DMS53 treated with DMSO at 0.1 percent for 48 hours (cell line): Measurements from ENCODE around the gene WDR26.
"Not testable (repeated sequence)": the region's sequence is repeated elsewhere in the genome, so short reads cannot be mapped to it uniquely, and the experiment has no call there.

ENCODE experiments used
- DNase-seq: peaks from one replicate; lab custom pipeline; 2025; ENCODE audit not compliant: unreplicated experiment; lab: John Stamatoyannopoulos, UW

Gene WDR26

DNA sequence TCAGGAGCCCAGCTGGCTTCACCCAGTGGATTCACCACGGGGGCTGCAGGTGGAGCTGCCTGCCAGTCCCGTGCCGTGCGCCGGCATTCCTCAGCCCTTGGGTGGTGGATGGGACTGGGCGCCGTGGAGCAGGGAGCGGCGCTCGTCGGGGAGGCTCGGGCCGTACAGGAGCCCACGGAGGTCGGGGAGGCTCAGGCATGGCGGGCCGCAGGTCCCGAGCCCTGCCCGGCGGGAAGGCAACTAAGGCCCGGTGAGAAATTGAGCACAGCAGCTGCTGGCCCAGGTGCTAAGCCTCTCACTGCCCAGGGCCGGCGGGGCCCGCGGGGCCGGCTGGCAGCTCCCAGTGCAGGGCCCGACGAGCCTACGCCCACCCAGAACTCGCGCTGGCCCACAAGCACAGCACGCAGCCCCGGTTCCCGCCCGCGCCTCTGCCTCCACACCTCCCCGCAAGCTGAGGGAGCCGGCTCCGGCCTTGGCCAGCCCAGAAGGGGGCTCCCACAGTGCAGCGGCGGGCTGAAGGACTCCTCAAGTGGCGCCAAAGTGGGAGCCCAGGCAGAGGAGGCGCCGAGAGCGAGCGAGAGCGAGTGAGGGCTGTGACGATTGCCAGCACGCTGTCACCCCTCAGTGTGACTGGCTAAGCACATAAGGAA, 82.0 kb downstream of the WDR26 start:
- not testable (repeated sequence) for DNase-seq

DNA sequence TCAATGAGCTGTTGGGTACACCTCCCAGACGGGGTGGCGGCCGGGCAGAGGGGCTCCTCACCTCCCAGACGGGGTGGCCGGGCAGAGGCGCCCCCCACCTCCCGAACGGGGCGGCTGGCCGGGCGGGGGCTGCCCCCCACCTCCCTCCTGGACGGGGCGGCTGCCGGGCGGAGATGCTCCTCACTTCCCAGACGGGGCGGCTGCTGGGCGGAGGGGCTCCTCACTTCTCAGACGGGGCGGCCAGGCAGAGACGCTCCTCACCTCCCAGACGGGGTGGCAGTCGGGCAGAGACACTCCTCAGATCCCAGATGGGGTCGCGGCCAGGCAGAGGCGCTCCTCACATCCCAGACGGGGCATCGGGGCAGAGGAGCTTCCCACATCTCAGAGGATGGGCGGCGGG, 84.9 kb downstream of the WDR26 start:
- not testable (repeated sequence) for DNase-seq

DNA sequence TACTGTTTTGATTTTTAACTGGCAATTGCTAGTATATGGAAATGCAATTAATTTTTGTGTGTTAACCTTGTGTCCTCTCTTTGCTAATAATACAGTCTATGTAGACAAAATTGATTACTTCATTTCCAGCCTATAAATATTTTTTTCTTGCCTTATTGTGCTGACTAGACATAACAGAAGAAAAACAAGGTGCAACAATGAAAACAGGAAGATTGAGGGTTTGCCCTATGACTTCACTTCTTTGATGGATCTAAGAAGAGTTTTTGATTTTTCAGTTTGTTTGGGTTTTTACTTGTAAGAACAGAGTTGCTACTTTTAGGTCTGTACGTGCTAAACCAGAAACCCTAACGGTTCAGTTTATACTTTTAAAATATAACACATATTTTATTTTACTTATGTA, 86.5 kb downstream of the WDR26 start:
- no peak for DNase-seq

DNA sequence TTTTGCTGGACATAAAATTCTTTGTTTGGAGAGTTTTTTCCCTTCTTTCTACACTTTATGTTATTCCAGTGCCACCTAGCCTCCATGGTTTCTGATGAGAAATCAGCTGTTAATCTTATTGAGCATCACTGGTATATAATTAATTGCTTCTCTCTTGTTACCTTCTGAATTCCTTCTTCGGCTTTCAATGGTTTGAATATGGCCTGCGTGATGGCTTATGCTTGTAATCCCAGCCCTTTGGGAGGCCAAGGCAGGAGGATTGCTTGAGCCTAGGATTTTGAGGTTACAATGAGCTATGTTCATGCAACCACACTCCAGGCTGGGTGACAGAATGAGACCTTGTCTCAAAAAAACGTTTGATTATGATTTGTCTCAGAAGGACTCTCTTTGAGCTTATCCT, 90.9 kb downstream of the WDR26 start:
- DNase-seq = no peak

DNA sequence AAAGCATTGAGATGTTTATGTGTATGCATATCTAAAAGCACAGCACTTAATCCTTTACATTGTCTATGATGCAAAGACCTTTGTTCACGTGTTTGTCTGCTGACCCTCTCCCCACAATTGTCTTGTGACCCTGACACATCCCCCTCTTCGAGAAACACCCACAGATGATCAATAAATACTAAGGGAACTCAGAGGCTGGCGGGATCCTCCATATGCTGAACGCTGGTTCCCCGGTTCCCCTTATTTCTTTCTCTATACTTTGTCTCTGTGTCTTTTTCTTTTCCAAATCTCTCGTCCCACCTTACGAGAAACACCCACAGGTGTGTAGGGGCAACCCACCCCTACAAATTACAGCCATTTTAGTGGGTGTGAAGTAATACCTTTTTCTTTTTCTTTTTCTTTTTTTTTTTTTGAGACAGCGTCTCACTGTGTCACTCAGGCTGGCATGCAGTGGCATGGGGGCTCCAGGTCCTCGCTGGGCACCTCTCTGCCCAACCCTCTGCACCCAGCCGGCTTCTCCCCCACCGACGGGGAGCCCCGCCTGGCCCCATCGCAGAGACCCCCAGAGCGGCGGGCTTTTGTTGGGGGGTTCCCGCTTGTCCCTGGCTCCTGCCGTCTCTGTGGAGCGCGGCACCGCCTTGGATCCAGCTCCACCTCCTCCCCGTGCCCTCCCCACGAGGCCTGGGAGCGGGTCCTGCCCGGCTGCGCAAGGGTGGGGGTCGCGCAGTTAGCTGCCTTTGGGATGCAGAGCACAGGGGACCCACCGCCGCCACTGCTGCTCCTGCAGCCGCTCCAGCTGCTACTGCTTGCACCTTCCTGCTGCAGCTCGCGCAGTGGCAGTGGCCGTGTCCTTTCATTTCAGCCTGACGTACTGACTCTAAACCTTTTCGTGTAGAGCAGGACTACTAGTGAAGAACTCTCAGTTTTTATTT, 93.9 kb downstream of the WDR26 start:
- DNase-seq = peak; percentile 21

DNA sequence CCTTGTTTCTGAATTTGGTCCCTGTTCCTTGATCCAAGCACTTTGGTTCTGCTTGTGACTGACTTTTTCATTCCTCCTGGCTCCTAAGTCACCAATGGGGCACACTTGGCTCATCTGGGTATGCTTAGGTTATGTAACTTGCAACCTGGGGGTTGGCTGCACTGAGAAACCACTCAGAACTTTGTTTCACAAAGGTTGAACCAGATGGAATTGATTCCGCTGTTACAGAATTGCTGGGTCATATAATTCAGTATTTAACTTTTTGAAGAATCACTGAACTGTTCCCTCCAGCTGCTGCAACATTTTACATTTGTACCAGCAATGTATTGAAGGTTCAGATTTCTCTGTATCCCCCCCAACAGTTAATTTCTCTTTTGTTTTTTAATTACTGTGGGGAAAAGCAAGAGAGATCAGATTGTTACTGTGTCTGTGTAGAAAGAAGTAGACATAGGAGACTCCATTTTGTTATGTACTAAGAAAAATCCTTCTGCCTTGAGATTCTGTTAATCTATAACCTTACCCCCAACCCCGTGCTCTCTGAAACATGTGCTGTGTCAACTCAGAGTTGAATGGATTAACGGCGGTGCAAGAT, 95.1 kb downstream of the WDR26 start:
- DNase-seq = no peak

DNA sequence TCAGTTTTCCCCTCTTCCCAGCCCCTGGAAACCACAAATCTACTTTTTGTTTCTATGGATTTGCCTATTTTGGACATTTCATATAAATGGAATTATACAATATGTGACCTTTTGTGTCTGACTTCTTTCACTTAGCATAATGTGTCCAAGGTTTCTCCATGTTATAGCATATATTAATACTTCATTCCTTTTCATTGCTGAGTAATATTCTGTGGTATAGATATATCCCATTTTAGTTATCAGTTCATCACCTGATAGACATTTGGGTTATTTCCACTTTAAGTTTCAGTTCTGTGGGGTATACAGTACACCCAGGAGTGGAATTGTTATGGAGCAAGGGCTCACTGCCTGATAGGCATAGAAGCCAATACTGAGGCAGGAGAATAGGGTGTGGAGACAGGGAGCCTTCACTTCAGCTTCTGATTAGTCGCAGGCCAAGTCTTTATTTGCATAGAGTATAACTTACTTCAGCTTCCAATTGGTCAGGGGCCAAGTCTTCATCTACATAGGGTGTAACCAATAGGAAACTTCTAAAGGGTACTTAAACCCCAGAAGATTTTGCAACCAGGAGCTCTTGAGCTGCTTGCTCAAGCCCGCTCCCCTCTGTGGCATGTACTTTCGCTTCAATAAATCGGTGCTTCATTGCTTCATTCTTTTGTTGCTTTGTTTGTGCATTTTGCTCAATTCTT, 96.3 kb downstream of the WDR26 start:
- DNase-seq = no peak
